Caco-2 (cell line): Measurements from ENCODE around the gene ADM5. TPM values are rescaled to one million over a fixed set of nuclear protein-coding genes. Genes with fewer than 3 reads are reported as not detected.

Source experiments
- BruUV-seq: library from RNA; stranded (reverse); fragments of 400-500 nt; replicated peaks from 2 replicates; lab custom pipeline; 2021; lab: Mats Ljungman, UMichigan
- CTCF ChIA-PET: fragments of 300-600 bp; sonication (Branson Sonifier 250); formaldehyde crosslinking; loops from one replicate; lab custom pipeline; 2022; ENCODE audit warnings: antibody characterized with exemption; lab: Charles Lee
- POLR2A ChIA-PET: fragments of 300-600 bp; sonication (Branson Sonifier 250); formaldehyde crosslinking; loops from one replicate; lab custom pipeline; 2022; ENCODE audit warnings: antibody characterized with exemption; lab: Charles Lee
- DNase-seq, 2 experiments: peaks; one replicate each; pipeline versions ENCODE4 v3.0.0 to v3.0.0-alpha.2; 2020 to 2022
- H3K27me3 ChIP-seq: replicated peaks from 2 replicates; pipeline ENCODE4 v1.6.0; 2011; ENCODE audit warnings: low read length; ENCODE audit not compliant: control insufficient read depth, insufficient read depth
- H3K36me3 ChIP-seq: 2 replicates; pipeline ENCODE4 v1.5.1; 2011; ENCODE audit warnings: low read length; ENCODE audit not compliant: control insufficient read depth, insufficient read depth
- H3K4me1 ChIP-seq: fragments of 250-450 bp; sonication (Bioruptor Pico); 2 replicates; pipeline ENCODE4 v1.5.1; 2020; ENCODE audit warnings: mild to moderate bottlenecking
- H3K4me3 ChIP-seq: 2 replicates; pipeline ENCODE4 v1.5.1; 2011; ENCODE audit warnings: low read depth, mild to moderate bottlenecking, control low read depth, low read length
- H3K9me3 ChIP-seq: fragments of 250-450 bp; sonication (Bioruptor Pico); 2 replicates; pipeline ENCODE4 v1.5.1; 2020; ENCODE audit warnings: mild to moderate bottlenecking, moderate library complexity
- H3K27ac Mint-ChIP-seq: one replicate; pipeline ENCODE4 v1.8.0; 2022; ENCODE audit warnings: mixed read lengths; ENCODE audit not compliant: unreplicated experiment
- H3K27me3 Mint-ChIP-seq: one replicate; pipeline ENCODE4 v1.8.0; 2022; ENCODE audit warnings: mixed read lengths; ENCODE audit not compliant: insufficient read depth, unreplicated experiment
- H3K36me3 Mint-ChIP-seq: one replicate; pipeline ENCODE4 v1.8.0; 2022; ENCODE audit warnings: mild to moderate bottlenecking, mixed read lengths; ENCODE audit not compliant: insufficient read depth, unreplicated experiment
- H3K4me1 Mint-ChIP-seq: one replicate; pipeline ENCODE4 v1.8.0; 2022; ENCODE audit warnings: low read depth, mixed read lengths; ENCODE audit not compliant: unreplicated experiment
- H3K4me3 Mint-ChIP-seq: one replicate; pipeline ENCODE4 v1.8.0; 2022; ENCODE audit warnings: mild to moderate bottlenecking, moderate library complexity, mixed read lengths; ENCODE audit not compliant: unreplicated experiment
- H3K9me3 Mint-ChIP-seq: one replicate; pipeline ENCODE4 v1.8.0; 2022; ENCODE audit warnings: mixed read lengths; ENCODE audit not compliant: unreplicated experiment
- intact Hi-C: fragments of 100-400 bp; cut with micrococcal nuclease; formaldehyde crosslinking; loops from one replicate; pipeline ENCODE4 v1.10.0; 2022; ENCODE audit not compliant: unreplicated experiment
- total RNA-seq: library from RNA; stranded (reverse); gene quantifications from 2 replicates; pipeline ENCODE4 v1.2.3, GENCODE V29; 2022
- TF ChIP-seq, protein P1 (sequence below), 2 experiments: fragments of 200-600 bp in 1 of 2; IDR thresholded peaks; 1 replicate in 1 of 2; 2 replicates in 1 of 2; pipeline versions ENCODE4 v1.5.1 to v1.8.0; 2011 to 2022; ENCODE audit warnings: antibody characterized with exemption in 1 of 2, control low read depth in 1 of 2, inconsistent platforms in 1 of 2, low read depth in 1 of 2, low read length in 1 of 2, mild to moderate bottlenecking in 1 of 2, moderate library complexity in 1 of 2; ENCODE audit not compliant: insufficient read depth in 1 of 2, severe bottlenecking in 1 of 2, unreplicated experiment in 1 of 2

The ADM5 gene
- total RNA-seq, 1 experiment from 2014 or later: 8.5 TPM

DNA sequence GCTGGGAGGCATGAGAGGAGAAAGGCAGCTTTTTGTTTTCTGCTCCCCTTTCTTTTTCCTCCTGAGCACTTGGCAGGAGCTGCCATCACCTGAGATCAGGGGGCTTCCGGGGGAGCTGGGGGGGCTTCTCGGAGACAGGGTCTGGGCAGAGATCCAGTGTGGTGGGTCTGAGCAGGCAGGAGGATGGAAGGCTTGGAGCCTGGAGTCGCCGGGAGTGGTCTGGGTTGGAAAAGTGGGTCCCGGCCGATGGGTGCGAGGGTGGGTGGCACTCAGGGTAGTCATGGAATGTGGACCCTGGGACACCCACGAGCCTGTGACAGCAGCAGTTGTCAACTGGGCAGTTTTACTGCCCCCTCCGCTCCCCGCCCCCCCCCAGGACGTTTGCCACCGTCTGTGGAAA is 2.2 kb upstream of the ADM5 start:
- TF ChIP-seq, protein P1, sequence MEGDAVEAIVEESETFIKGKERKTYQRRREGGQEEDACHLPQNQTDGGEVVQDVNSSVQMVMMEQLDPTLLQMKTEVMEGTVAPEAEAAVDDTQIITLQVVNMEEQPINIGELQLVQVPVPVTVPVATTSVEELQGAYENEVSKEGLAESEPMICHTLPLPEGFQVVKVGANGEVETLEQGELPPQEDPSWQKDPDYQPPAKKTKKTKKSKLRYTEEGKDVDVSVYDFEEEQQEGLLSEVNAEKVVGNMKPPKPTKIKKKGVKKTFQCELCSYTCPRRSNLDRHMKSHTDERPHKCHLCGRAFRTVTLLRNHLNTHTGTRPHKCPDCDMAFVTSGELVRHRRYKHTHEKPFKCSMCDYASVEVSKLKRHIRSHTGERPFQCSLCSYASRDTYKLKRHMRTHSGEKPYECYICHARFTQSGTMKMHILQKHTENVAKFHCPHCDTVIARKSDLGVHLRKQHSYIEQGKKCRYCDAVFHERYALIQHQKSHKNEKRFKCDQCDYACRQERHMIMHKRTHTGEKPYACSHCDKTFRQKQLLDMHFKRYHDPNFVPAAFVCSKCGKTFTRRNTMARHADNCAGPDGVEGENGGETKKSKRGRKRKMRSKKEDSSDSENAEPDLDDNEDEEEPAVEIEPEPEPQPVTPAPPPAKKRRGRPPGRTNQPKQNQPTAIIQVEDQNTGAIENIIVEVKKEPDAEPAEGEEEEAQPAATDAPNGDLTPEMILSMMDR (IDR thresholded peaks at IDR 0.05; ENCODE audit: insufficient read depth in 1 of 2, low read depth in 1 of 2, low read length in 1 of 2, severe bottlenecking in 1 of 2, unreplicated experiment in 1 of 2): no peak
- CTCF ChIA-PET: interaction anchor here (1.1 kb wide), 1 partner anchor 53 kb away, joined by 3 read pairs; no protein-coding TSS in a partner anchor
- no peak overlapping the region for H3K4me3 Mint-ChIP-seq
- H3K4me1 Mint-ChIP-seq: peaks cover 14% of the 10 kb centered on the region
- intact Hi-C loops: no loop called here
- peaks cover 97% of the 10 kb centered on the region for H3K36me3 Mint-ChIP-seq
- H3K27me3 Mint-ChIP-seq: no peaks in the 10 kb centered on the region
- POLR2A ChIA-PET: interaction anchor here (0.6 kb wide), 1 partner anchor 658 kb away, joined by 3 read pairs; no protein-coding TSS in a partner anchor
- Histone ChIP-seq H3K27me3 (no peaks in the 10 kb centered on the region), H3K36me3 (peaks cover 4% of the 10 kb centered on the region), H3K4me1 (no peaks in the 10 kb centered on the region), H3K9me3 (no peaks in the 10 kb centered on the region), H3K4me3 (no peak overlapping the region)
- BruUV-seq: no TSS peak
- H3K9me3 Mint-ChIP-seq: no peaks in the 10 kb centered on the region
- H3K27ac Mint-ChIP-seq: no peak overlapping the region
- no peak for DNase-seq

DNA sequence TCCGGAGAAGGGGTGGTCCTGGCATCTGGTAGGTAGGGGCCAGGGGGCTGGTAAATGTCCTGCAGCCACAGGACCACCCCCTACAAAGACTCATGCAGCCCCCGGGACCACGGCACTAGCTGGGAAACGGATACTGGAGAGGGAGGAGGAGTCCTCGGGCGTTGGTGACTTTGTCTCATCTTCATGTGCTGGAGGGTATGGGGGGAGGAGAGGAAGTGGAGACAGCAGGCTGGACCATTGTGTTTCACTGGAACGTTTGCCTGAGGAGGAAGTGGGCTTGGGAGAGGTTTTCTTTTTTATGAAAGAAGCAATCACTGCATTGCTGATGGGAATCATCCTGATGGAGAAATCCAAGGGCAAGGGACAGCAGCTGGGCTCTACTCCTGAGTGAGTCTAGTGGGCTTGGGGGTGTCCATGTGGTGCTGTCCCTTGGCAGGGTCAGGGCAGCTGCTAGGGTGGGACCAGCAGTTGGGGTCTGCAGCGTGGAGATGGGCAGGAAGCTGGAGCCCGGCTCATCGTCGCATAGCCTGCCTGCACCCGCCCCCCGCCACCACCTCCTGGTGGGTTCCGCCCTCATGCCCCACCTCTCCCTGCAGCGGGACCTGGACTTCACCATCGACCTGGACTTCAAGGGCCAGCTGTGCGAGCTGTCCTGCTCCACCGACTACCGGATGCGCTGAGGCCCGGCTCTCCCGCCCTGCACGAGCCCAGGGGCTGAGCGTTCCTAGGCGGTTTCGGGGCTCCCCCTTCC is 1.7 kb upstream of the ADM5 start:
- no peaks in the 10 kb centered on the region for H3K9me3 Mint-ChIP-seq
- H3K4me3 Mint-ChIP-seq: no peak overlapping the region
- ChIA-PET CTCF (interaction anchor here (1.1 kb wide), 1 partner anchor 53 kb away, joined by 3 read pairs; no protein-coding TSS in a partner anchor), POLR2A (no interaction called here)
- peaks cover 97% of the 10 kb centered on the region for H3K36me3 Mint-ChIP-seq
- no peak overlapping the region for H3K4me3 ChIP-seq
- no peak overlapping the region for H3K27ac Mint-ChIP-seq
- peaks cover 3% of the 10 kb centered on the region; the same call in 1 of the 2 replicates for H3K36me3 ChIP-seq
- H3K4me1 ChIP-seq: no peaks in the 10 kb centered on the region
- no peaks in the 10 kb centered on the region for H3K27me3 Mint-ChIP-seq
- DNase-seq: no peak
- intact Hi-C loops: no loop called here
- TF ChIP-seq, protein P1 (IDR thresholded peaks at IDR 0.05; ENCODE audit: insufficient read depth in 1 of 2, low read depth in 1 of 2, low read length in 1 of 2, severe bottlenecking in 1 of 2, unreplicated experiment in 1 of 2): no peak
- H3K27me3 ChIP-seq: no peaks in the 10 kb centered on the region
- no peaks in the 10 kb centered on the region for H3K9me3 ChIP-seq
- no TSS peak for BruUV-seq
- peaks cover 14% of the 10 kb centered on the region for H3K4me1 Mint-ChIP-seq

DNA sequence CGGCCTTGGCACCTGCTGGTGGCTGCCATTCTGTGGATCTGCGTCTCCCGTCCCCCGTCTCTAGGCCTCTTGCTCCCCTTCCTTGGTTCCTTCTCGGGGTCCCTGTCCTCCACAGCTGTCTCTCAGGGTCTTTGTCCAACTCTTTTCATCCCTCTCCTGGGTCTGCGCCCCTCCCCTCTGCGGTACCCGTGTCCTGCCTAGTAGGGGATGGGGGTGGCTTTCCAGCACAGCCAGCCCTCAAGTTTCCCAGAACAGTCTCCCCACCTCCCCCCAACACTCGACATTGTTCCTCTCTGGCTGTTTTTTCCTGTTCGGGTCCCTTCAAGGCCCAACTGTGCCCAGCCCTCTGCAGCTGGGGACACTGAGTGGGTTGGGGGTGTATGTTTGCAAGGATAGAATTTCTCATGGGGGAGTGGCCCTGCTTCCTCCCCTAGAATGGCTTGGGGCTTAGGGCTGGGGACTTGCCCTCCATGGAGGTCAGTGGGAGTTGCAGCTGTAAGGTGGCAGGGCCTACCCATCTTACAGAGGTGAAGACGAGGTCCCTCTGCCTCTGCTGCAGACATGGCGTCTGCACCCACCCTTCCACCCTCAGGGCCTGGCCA is 762 bp upstream of the ADM5 start:
- Histone ChIP-seq H3K36me3 (peaks cover 3% of the 10 kb centered on the region; the same call in 1 of the 2 replicates), H3K27me3 (no peaks in the 10 kb centered on the region), H3K4me3 (no peak overlapping the region), H3K4me1 (no peaks in the 10 kb centered on the region), H3K9me3 (no peaks in the 10 kb centered on the region)
- TF ChIP-seq, protein P1 (IDR thresholded peaks at IDR 0.05; ENCODE audit: insufficient read depth in 1 of 2, low read depth in 1 of 2, low read length in 1 of 2, severe bottlenecking in 1 of 2, unreplicated experiment in 1 of 2): no peak
- Mint-ChIP-seq H3K27me3 (no peaks in the 10 kb centered on the region), H3K9me3 (peaks cover 1% of the 10 kb centered on the region), H3K4me1 (peaks cover 14% of the 10 kb centered on the region), H3K36me3 (peaks cover 93% of the 10 kb centered on the region), H3K27ac (peak overlapping the region; percentile 67), H3K4me3 (no peak overlapping the region)
- CTCF ChIA-PET: no interaction called here
- POLR2A ChIA-PET: no interaction called here
- no peak for DNase-seq
- intact Hi-C loops: no loop called here
- no TSS peak for BruUV-seq
